NCI-H2171 (cell line): ENCODE results near the gene HCRTR2.
"Not testable (repeated sequence)": the region's sequence is repeated elsewhere in the genome, so short reads cannot be mapped to it uniquely, and the experiment has no call there.

Experiments used
- DNase-seq: peaks from one replicate; lab custom pipeline; 2025; lab: John Stamatoyannopoulos, UW

Gene HCRTR2

GRCh38 chr6:55220961-55221360 lies 46.6 kb downstream of the HCRTR2 start:
- DNase-seq = no peak

- DNase-seq = no peak
Measured at GRCh38 chr6:55227862-55228261, 53.5 kb downstream of the HCRTR2 start.

GRCh38 chr6:55239099-55239498 lies 64.8 kb downstream of the HCRTR2 start:
- DNase-seq = no peak

GRCh38 chr6:55240975-55241605 lies 66.8 kb downstream of the HCRTR2 start:
- DNase-seq = not testable (repeated sequence)

- no peak for DNase-seq
Measured at GRCh38 chr6:55250400-55250799, 76.1 kb downstream of the HCRTR2 start.

GRCh38 chr6:55255113-55255512 lies 80.8 kb downstream of the HCRTR2 start:
- no peak for DNase-seq

- no peak for DNase-seq
Measured at GRCh38 chr6:55260181-55260580, 85.9 kb downstream of the HCRTR2 start.

- DNase-seq = no peak
Measured at GRCh38 chr6:55265409-55266114, 91.2 kb downstream of the HCRTR2 start.

- DNase-seq = no peak
Measured at GRCh38 chr6:55266896-55267295, 92.6 kb downstream of the HCRTR2 start.

GRCh38 chr6:55276745-55277530 lies 102.6 kb downstream of the HCRTR2 start:
- no peak for DNase-seq

GRCh38 chr6:55277646-55278045 lies 103.3 kb downstream of the HCRTR2 start:
- DNase-seq = no peak

GRCh38 chr6:55281215-55281614 lies 106.9 kb downstream of the HCRTR2 start:
- no peak for DNase-seq

- DNase-seq = no peak
Measured at GRCh38 chr6:55282115-55282514, 107.8 kb downstream of the HCRTR2 start.

GRCh38 chr6:55286824-55287223 lies 112.5 kb downstream of the HCRTR2 start:
- DNase-seq = no peak

- no peak for DNase-seq
Measured at GRCh38 chr6:55290736-55291135, 116.4 kb downstream of the HCRTR2 start.

- no peak for DNase-seq
Measured at GRCh38 chr6:55293116-55293515, 118.8 kb downstream of the HCRTR2 start.

GRCh38 chr6:55297214-55297613 lies 122.9 kb downstream of the HCRTR2 start:
- DNase-seq = not testable (repeated sequence)

- no peak for DNase-seq
Measured at GRCh38 chr6:55299286-55299985, 125.1 kb downstream of the HCRTR2 start.

- no peak for DNase-seq
Measured at GRCh38 chr6:55304747-55305146, 130.4 kb downstream of the HCRTR2 start.

GRCh38 chr6:55319961-55320695 lies 145.8 kb downstream of the HCRTR2 start:
- DNase-seq = no peak

- DNase-seq = no peak
Measured at GRCh38 chr6:55320696-55321086, 146.4 kb downstream of the HCRTR2 start.

- DNase-seq = no peak
Measured at GRCh38 chr6:55327169-55327568, 152.9 kb downstream of the HCRTR2 start, which contains the start of gene GFRAL. Gene GFRAL (plus strand): TSS chr6:55327469. CDS start chr6:55327555, 86 bp downstream.
